K562 (cell line): ENCODE results near the gene B9D2. TPM values are rescaled to one million over a fixed set of nuclear protein-coding genes. Genes with fewer than 3 reads are reported as not detected.

Experiments
- KHSRP ChIP-seq: fragments of 450-650 bp; IDR thresholded peaks from 2 replicates; pipeline ENCODE4 v1.6.1; 2017
- ZNF445 ChIP-seq: fragments of 250-450 bp; sonication (Bioruptor Pico); IDR thresholded peaks from 2 replicates; pipeline ENCODE4 v1.4.0; 2020; ENCODE audit warnings: low read depth, mild to moderate bottlenecking, moderate library complexity
- polyA plus RNA-seq, 8 experiments: library from polyadenylated mRNA; depleted of rRNA in 4 of 8; stranded (reverse) in 5 of 8; unstranded in 3 of 8; fragments of >200 nt; fragmentation: Nextera tagmentation in 2 of 8; fragmentation: Illumina TruSeq in 1 of 8; extraction: Ambion mirVana in 2 of 8; extraction: Trizol in 1 of 8; gene quantifications; 2 replicates each; pipeline versions ENCODE4 v1.2.1 to v1.2.3, GENCODE V29; 2011 to 2014; ENCODE audit warnings: inconsistent platforms in 1 of 8, missing spikeins in 1 of 8
- total RNA-seq, 7 experiments: library from RNA; depleted of rRNA in 6 of 7; stranded (reverse); fragments of >200 nt in 6 of 7; fragmentation: Illumina TruSeq in 2 of 7; extraction: Trizol in 2 of 7; gene quantifications; 2 replicates each; pipeline versions ENCODE4 v1.2.1 to v1.2.3, GENCODE V29; 2011 to 2021; ENCODE audit warnings: low replicate concordance in 1 of 7
- TF ChIP-seq, protein P1 (sequence below), 2 experiments: fragments of 450-650 bp in 1 of 2; IDR thresholded peaks; 2 replicates each; pipeline ENCODE4 v1.6.1; 2011 to 2017; ENCODE audit warnings: low read depth in 2 of 2, antibody characterized with exemption in 1 of 2, borderline replicate concordance in 1 of 2, low read length in 1 of 2, mild to moderate bottlenecking in 1 of 2, mixed read lengths in 1 of 2; ENCODE audit not compliant: control insufficient read depth in 1 of 2
- TF ChIP-seq, protein P2 (sequence below): fragments of 250-450 bp; sonication (Bioruptor Pico); IDR thresholded peaks from 2 replicates; pipeline ENCODE4 v1.9.0; 2021; ENCODE audit warnings: mild to moderate bottlenecking, inconsistent platforms
- TF ChIP-seq, protein P3 (sequence below): sonication (generic); formaldehyde crosslinking; IDR thresholded peaks from 2 replicates; pipeline ENCODE4 v1.9.0; 2022; ENCODE audit warnings: mild to moderate bottlenecking, missing genetic modification reagents

The B9D2 gene
- total and polyA plus RNA-seq, 9 of the 15 experiments (the other 6 are each of a cell fraction or from before 2014, with no cell fraction given): 0.83 to 6.9 (median 2.8) TPM

DNA sequence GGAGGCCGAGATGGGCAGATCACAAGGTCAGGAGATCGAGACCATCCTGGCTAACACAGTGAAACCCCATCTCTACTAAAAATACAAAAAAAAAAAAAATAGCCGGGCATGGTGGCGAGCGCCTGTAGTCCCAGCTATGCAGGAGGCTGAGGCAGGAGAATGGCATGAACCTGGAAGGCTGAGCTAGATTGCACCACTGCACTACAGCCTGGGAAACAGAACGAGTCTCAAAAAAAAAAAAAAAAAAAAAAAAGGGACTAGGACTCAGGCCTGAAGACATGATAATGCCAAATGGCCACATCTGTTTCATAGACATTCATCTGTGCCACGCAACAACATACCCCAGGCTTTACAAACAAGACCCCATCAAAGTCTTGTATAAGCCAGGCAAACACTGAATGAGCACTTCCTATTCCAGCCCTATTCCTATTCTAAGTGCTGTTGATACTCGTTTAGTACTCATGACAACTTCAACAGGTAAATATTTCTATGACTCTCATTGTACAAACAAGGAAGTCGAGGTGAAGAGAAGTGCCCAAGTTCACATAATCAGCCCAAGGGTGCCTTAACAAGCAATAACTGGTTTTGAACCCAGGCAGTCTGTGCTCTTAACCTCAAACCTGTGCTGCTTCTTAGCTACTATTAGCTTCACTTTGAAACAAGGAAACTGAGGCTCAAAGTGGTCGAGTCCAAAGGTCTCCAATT is 1.7 kb downstream of the B9D2 start (continued):
- TF ChIP-seq, protein P1, sequence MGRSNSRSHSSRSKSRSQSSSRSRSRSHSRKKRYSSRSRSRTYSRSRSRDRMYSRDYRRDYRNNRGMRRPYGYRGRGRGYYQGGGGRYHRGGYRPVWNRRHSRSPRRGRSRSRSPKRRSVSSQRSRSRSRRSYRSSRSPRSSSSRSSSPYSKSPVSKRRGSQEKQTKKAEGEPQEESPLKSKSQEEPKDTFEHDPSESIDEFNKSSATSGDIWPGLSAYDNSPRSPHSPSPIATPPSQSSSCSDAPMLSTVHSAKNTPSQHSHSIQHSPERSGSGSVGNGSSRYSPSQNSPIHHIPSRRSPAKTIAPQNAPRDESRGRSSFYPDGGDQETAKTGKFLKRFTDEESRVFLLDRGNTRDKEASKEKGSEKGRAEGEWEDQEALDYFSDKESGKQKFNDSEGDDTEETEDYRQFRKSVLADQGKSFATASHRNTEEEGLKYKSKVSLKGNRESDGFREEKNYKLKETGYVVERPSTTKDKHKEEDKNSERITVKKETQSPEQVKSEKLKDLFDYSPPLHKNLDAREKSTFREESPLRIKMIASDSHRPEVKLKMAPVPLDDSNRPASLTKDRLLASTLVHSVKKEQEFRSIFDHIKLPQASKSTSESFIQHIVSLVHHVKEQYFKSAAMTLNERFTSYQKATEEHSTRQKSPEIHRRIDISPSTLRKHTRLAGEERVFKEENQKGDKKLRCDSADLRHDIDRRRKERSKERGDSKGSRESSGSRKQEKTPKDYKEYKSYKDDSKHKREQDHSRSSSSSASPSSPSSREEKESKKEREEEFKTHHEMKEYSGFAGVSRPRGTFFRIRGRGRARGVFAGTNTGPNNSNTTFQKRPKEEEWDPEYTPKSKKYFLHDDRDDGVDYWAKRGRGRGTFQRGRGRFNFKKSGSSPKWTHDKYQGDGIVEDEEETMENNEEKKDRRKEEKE (IDR thresholded peaks at IDR 0.05; ENCODE audit: borderline replicate concordance in 1 of 2, control insufficient read depth in 1 of 2, low read depth in 2 of 2, low read length in 1 of 2): no peak
- TF ChIP-seq, protein P2, sequence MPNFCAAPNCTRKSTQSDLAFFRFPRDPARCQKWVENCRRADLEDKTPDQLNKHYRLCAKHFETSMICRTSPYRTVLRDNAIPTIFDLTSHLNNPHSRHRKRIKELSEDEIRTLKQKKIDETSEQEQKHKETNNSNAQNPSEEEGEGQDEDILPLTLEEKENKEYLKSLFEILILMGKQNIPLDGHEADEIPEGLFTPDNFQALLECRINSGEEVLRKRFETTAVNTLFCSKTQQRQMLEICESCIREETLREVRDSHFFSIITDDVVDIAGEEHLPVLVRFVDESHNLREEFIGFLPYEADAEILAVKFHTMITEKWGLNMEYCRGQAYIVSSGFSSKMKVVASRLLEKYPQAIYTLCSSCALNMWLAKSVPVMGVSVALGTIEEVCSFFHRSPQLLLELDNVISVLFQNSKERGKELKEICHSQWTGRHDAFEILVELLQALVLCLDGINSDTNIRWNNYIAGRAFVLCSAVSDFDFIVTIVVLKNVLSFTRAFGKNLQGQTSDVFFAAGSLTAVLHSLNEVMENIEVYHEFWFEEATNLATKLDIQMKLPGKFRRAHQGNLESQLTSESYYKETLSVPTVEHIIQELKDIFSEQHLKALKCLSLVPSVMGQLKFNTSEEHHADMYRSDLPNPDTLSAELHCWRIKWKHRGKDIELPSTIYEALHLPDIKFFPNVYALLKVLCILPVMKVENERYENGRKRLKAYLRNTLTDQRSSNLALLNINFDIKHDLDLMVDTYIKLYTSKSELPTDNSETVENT (CRISPR knock-in tag): no peak
- TF ChIP-seq ZNF445 (no peak), KHSRP (no peak)
- TF ChIP-seq, protein P3, sequence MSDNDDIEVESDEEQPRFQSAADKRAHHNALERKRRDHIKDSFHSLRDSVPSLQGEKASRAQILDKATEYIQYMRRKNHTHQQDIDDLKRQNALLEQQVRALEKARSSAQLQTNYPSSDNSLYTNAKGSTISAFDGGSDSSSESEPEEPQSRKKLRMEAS (CRISPR knock-in tag): no peak
